ENCODE results near the gene CSNK1G3.
"Not testable (repeated sequence)": the region's sequence is repeated elsewhere in the genome, so short reads cannot be mapped to it uniquely, and the experiment has no call there.

The CSNK1G3 gene

DNA sequence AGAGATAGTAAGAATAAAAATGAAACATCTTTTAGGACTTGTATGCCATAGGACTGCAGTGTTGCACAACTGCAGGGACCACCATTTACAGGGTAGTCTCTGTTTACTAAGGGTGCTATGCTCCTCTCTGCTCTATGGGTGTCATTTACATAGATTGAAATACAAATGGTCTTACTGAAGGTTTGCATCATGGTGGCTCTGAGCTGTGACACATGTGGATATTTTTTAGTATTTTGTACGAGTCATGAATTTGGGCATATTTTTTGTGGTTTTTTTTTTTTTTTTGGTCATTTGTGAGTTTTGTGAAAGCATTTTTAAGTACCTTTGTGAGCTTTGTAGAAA lies 47.4 kb downstream of the CSNK1G3 start:
- no peak for DNase-seq (ENCODE audit: low spot score)

- no peak for DNase-seq (ENCODE audit: low spot score)
Observed at GRCh38 chr5:123561230-123561629, 49.3 kb downstream of the CSNK1G3 start.

DNA sequence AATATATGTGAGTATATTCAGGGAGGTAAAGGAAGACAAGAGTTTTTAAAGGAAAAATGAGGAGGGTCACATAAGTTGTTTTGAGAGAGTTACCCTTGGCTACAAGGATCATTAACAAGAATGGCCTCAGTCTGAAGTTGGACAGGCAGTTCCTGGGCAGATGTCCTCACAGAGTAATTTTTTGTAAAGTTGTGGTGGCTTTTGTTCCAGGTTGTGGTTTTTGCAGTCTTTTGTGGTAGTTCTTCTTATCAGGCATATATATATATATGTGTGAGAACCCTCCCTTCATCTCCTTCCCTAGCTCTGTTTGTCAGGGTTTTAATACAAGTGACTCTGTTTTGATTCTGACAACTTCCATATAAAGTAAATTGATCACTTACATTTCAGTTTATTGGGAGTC lies 60.0 kb downstream of the CSNK1G3 start:
- no peak for DNase-seq (ENCODE audit: low spot score)

DNA sequence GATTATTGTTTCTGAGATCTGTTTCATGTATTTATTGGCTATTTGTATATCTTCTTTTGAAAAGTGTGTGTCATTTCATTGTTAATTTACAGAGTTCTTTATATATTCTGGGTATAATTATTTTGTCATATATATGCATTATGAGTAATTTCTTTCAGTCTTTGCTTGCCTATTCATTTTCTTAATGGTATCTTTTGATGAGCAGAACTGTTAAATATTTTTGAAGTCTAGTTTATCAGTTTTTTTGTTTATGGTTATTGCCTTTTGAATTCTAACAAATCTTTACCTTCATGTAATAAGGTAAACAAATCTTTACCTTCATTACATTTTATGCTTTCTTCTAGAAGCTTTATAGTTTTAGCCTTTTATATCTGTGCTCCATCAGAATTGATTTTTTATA lies 66.4 kb downstream of the CSNK1G3 start:
- no peak for DNase-seq (ENCODE audit: low spot score)

GRCh38 chr5:123579410-123579809 lies 67.4 kb downstream of the CSNK1G3 start:
- DNase-seq (ENCODE audit: low spot score), result no peak

DNA sequence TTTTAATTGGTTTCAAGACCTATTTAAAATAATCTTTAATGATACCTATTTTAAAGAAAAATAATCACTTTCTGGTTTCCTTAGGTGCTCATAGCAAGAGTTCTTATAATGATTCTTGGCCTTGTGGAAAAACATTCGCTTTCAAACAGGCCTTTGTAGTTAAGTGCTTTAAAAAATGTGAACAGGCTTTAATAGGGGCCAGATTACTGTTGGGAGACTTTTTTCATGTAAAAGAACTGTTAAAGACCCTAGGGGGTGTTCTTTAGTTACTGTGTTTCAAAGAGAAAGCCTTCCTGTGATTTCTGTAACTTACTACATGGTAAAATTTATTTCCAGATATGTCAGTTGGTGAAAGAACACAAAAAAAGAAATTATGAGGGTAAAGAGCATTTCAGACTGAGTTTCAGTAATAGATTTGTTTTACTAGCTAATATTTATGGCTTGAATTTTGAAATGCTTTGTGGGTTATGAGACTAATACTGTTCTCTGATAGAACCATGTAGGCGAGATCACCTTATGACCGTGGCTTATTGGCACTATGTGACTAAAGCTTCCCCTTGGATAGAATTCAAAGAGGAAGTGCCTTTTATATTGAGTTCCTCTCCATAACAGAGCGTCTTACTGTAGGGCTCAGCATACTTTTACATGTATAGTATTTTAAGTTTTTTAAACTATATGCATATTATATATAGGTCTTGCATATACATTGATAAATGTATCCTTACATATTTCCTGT lies 70.7 kb downstream of the CSNK1G3 start:
- DNase-seq (ENCODE audit: low spot score), result no peak

DNA sequence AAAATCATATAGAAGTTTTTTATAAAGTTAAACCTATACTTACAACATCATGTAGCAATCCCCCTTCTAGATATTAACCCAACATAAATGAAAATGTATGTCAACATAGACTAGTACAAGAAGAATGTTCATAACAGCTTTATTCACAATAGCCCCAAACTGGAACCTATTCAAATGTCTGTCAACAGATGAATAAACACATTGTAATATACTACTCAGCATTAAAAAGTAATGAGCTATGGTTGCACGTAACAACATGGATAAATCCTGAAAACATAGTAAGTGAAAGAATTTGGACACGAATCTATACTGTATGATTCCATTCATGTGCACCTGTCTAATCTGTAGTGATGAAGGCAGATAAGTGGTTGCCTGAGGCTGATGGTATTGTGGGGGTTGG lies 73.9 kb downstream of the CSNK1G3 start:
- DNase-seq (ENCODE audit: low spot score), result no peak

DNA sequence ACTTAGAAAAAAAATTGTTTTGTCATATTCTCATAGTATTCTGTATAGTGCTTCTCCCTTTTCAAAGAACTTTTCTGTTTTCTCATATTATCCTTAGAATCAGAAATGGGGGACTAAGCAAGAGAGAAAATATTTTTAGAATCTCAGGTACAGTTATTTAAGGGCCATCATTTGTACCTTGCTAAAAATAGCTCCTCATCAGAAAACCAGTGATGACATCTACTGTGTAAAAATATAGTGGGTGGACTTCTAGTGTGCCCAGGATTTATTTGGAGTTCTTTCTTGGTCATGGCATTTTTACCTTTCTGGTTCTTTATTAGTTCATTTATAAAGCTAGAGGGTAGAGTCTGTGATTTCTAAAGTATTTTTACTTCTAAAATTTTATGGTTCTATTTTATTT lies 82.5 kb downstream of the CSNK1G3 start:
- DNase-seq (ENCODE audit: low spot score), result no peak

GRCh38 chr5:123597018-123597417 lies 85.0 kb downstream of the CSNK1G3 start:
- DNase-seq (ENCODE audit: low spot score), result no peak

DNA sequence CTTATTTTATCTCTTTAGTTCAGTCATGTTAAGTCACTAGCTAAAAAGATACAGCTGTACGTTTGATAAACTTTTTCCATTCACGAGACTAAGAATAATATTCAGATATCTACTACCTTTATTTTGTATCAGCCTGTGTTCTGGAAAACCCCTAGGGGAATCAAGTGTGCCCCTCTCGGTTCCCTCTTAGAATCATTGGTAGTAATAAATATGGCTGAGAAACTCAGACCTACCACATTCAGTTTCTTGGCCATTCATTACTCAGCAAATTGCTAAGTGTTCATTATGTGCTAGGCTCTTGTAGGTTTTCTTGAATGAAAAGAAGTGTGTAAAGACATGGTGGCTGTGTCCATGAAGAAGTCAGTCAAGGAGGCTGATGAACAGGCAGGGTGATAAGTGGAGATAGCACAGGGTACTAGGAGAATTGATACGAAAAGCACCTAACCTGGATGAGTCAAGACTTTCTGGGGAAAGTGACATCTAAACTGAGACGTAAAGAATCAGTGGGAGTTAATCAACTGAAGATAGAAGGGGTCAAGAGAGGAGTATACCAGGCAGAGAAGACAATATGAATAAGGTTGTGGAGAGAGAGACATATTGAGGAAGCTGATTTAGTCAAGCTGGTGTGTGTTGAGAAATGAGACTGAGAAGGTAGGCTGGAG lies 86.2 kb downstream of the CSNK1G3 start:
- DNase-seq (ENCODE audit: low spot score), result no peak

GRCh38 chr5:123599171-123599570 lies 87.2 kb downstream of the CSNK1G3 start:
- DNase-seq (ENCODE audit: low spot score), result no peak

GRCh38 chr5:123601610-123602009 lies 89.6 kb downstream of the CSNK1G3 start:
- no peak for DNase-seq (ENCODE audit: low spot score)

- no peak for DNase-seq (ENCODE audit: low spot score)
Observed at GRCh38 chr5:123605822-123606221, 93.8 kb downstream of the CSNK1G3 start.

DNA sequence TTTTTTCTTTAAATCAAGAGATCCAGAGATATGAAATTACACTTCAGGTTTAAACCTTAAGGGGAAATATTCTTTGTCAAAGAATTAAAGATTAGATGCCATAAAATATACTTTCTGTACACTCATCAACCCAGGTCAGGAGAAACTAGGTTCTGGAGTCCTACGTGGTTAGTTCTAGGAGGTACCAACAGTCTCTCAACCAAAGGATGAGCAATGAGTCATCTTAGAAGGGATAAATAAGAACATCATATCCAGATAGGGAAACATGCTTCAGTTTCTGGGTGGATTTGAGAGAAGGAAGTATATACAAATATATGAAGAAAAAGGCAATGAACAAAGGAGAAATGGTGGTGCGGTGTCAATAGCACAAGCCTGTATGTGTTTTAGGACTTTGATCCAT lies 98.2 kb downstream of the CSNK1G3 start:
- DNase-seq (ENCODE audit: low spot score), result no peak

GRCh38 chr5:123610665-123611405 lies 98.9 kb downstream of the CSNK1G3 start:
- no peak for DNase-seq (ENCODE audit: low spot score)

GRCh38 chr5:123611406-123611709 lies 99.4 kb downstream of the CSNK1G3 start:
- no peak for DNase-seq (ENCODE audit: low spot score)

DNA sequence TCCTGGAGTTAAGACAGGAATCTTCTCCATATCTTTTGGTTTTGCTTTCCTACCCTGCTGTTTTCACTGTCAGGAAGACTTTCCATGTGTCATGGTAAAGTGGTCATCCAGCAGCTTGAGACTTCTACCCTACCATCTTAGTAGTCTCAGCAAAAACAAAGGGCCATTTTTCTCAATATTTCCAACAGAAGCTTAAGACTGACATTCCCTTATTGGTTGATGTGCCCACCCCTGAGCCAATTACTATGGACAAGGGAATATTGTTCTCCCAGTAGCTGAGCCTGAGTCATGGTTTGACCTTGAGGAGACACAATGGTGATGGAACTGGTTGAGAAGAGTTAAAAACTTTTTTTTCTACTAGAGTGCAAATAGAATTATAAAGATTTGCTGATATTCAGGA lies 105.6 kb downstream of the CSNK1G3 start:
- no peak for DNase-seq (ENCODE audit: low spot score)

- no peak for DNase-seq (ENCODE audit: low spot score)
Observed at GRCh38 chr5:123626051-123626450, 114.1 kb downstream of the CSNK1G3 start.

GRCh38 chr5:123628860-123629544 lies 117.0 kb downstream of the CSNK1G3 start:
- no peak for DNase-seq (ENCODE audit: low spot score)

DNA sequence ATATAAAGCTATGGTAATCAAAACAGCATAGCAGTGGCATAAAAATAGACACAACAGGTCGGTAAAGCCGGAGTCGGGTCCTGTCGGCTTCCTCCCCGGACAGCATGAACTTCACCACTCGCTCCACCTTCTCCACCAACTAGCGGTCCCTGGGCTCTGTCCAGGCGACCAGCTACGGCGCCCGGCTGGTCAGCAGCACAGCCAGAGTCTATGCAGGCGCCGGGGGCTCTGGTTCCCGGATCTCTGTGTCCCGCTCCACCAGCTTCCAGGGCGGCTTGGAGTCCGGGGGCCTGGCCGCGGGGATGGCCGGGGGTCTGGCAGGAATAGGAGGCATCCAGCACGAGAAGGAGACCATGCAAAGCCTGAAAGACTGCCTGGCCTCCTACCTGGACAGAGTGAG lies 124.0 kb downstream of the CSNK1G3 start:
- no peak for DNase-seq (ENCODE audit: low spot score)

- not testable (repeated sequence) for DNase-seq (ENCODE audit: low spot score)
Observed at GRCh38 chr5:123637028-123637427, 125.1 kb downstream of the CSNK1G3 start.

DNA sequence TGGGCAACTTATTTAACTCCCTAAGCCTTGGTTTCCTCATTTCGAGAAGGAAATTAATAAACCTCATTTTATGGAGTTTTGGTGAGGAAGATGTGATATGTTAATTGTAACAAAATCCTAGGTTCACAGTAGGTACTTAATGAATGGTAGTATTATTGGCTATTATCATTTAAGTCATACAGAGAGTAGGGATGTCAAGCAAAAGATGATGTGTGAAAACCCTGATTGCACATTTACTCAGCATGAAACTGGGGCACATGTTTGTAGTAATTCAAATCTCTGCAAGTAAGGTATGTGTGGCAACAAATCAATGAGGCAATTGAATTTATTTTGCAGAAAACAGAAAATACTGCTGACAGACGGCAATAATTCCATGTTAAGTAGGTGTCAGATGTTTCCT lies 127.3 kb downstream of the CSNK1G3 start:
- DNase-seq (ENCODE audit: low spot score), result no peak

All from left forelimb (tissue), 1 donor.